K562 (cell line): ENCODE measurements around the gene MRTFB. TPM values are rescaled to one million over a fixed set of nuclear protein-coding genes. Genes with fewer than 3 reads are reported as not detected.

ENCODE experiments used
- ASH1L ChIP-seq: fragments of 450-650 bp; IDR thresholded peaks from 2 replicates; pipeline ENCODE4 v1.6.1; 2018; ENCODE audit warnings: borderline replicate concordance, mild to moderate bottlenecking, low read depth; ENCODE audit not compliant: partially characterized antibody
- BACH1 ChIP-seq: fragments of 200-800 bp; sonication (Bioruptor generic); IDR thresholded peaks from 2 replicates; pipeline ENCODE4 v1.6.1; 2016; ENCODE audit warnings: missing genetic modification characterization, missing compliant biosample characterization
- EGR1 ChIP-seq: fragments of 450-650 bp; conservative IDR thresholded peaks from 2 replicates; pipeline ENCODE4 v1.6.1; 2017; ENCODE audit warnings: mild to moderate bottlenecking
- GABPA ChIP-seq: fragments of 200-800 bp; sonication (Bioruptor generic); conservative IDR thresholded peaks from 2 replicates; pipeline ENCODE4 v1.6.1; 2016; ENCODE audit warnings: low read depth, missing genetic modification characterization, missing compliant biosample characterization
- HOXB6 ChIP-seq: fragments of 250-450 bp; sonication (Bioruptor Pico); IDR thresholded peaks from 2 replicates; pipeline ENCODE4 v1.5.1; 2022; ENCODE audit warnings: mild to moderate bottlenecking, borderline replicate concordance
- NFRKB ChIP-seq: fragments of 450-650 bp; IDR thresholded peaks from 2 replicates; pipeline ENCODE4 v1.6.1; 2016; ENCODE audit warnings: low read depth
- SMARCA4 ChIP-seq: fragments of 450-650 bp; IDR thresholded peaks from 2 replicates; pipeline ENCODE4 v1.6.1; 2016
- ZNF717 ChIP-seq: fragments of 250-450 bp; sonication (Bioruptor Pico); IDR thresholded peaks from 2 replicates; pipeline ENCODE4 v1.5.0; 2021
- polyA plus RNA-seq, 8 experiments: library from polyadenylated mRNA; depleted of rRNA in 4 of 8; stranded (reverse) in 5 of 8; unstranded in 3 of 8; fragments of >200 nt; fragmentation: Nextera tagmentation in 2 of 8; fragmentation: Illumina TruSeq in 1 of 8; extraction: Ambion mirVana in 2 of 8; extraction: Trizol in 1 of 8; gene quantifications; 2 replicates each; pipeline versions ENCODE4 v1.2.1 to v1.2.3, GENCODE V29; 2011 to 2014; ENCODE audit warnings: inconsistent platforms in 1 of 8, missing spikeins in 1 of 8
- total RNA-seq, 7 experiments: library from RNA; depleted of rRNA in 6 of 7; stranded (reverse); fragments of >200 nt in 6 of 7; fragmentation: Illumina TruSeq in 2 of 7; extraction: Trizol in 2 of 7; gene quantifications; 2 replicates each; pipeline versions ENCODE4 v1.2.1 to v1.2.3, GENCODE V29; 2011 to 2021; ENCODE audit warnings: low replicate concordance in 1 of 7
- TF ChIP-seq, protein P1 (sequence below), 2 experiments: fragments of 450-650 bp; formaldehyde crosslinking in 1 of 2; IDR thresholded peaks; 2 replicates each; pipeline versions ENCODE4 v1.4.0 to v1.6.1; 2014 to 2020; ENCODE audit warnings: mild to moderate bottlenecking in 2 of 2, borderline replicate concordance in 1 of 2, low read depth in 1 of 2
- TF ChIP-seq, protein P2 (sequence below): fragments of 150-350 bp; IDR thresholded peaks from 2 replicates; pipeline ENCODE4 v1.6.1; 2014; ENCODE audit warnings: low read depth, mild to moderate bottlenecking, low read length, borderline replicate concordance
- TF ChIP-seq, protein P3 (sequence below): fragments of 450-650 bp; IDR thresholded peaks from 2 replicates; pipeline ENCODE4 v1.6.1; 2016; ENCODE audit warnings: low read depth, mild to moderate bottlenecking, moderate library complexity
- TF ChIP-seq, protein P4 (sequence below): fragments of 450-650 bp; IDR thresholded peaks from 2 replicates; pipeline ENCODE4 v1.6.1; 2017; ENCODE audit warnings: antibody characterized with exemption, mild to moderate bottlenecking

Gene MRTFB
- total and polyA plus RNA-seq, 9 of the 15 experiments (the other 6 are each of a cell fraction or from before 2014, with no cell fraction given) = 2.2 to 12.7 (median 7.0) TPM

DNA sequence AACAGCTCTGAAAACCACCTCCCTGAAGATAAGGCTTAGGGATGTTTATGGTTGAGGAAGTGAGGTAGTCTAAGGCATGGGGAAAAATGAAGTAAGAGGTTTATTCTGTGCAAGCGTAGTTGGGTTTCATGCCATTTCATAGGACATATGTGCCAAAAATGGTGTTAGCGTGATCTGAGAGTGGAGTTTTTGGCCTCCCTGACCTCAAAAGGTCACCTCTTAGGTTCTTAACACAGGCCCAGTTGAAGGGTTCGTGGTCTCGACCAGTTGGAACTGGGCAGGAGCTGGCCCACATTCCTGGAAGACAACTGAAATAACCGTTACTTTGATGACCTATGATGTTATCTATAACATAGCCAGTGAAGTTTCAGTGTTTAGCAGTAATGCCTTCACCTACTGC, 57.0 kb downstream of the MRTFB start (continued):
- TF ChIP-seq, protein P1, sequence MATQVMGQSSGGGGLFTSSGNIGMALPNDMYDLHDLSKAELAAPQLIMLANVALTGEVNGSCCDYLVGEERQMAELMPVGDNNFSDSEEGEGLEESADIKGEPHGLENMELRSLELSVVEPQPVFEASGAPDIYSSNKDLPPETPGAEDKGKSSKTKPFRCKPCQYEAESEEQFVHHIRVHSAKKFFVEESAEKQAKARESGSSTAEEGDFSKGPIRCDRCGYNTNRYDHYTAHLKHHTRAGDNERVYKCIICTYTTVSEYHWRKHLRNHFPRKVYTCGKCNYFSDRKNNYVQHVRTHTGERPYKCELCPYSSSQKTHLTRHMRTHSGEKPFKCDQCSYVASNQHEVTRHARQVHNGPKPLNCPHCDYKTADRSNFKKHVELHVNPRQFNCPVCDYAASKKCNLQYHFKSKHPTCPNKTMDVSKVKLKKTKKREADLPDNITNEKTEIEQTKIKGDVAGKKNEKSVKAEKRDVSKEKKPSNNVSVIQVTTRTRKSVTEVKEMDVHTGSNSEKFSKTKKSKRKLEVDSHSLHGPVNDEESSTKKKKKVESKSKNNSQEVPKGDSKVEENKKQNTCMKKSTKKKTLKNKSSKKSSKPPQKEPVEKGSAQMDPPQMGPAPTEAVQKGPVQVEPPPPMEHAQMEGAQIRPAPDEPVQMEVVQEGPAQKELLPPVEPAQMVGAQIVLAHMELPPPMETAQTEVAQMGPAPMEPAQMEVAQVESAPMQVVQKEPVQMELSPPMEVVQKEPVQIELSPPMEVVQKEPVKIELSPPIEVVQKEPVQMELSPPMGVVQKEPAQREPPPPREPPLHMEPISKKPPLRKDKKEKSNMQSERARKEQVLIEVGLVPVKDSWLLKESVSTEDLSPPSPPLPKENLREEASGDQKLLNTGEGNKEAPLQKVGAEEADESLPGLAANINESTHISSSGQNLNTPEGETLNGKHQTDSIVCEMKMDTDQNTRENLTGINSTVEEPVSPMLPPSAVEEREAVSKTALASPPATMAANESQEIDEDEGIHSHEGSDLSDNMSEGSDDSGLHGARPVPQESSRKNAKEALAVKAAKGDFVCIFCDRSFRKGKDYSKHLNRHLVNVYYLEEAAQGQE (IDR thresholded peaks at IDR 0.05; ENCODE audit: borderline replicate concordance) = peak; percentile 96
- TF ChIP-seq, protein P1 (CRISPR knock-in tag; IDR thresholded peaks at IDR 0.05; ENCODE audit: low read depth) = no peak
- TF ChIP-seq GABPA (tag) = peak; percentile 23; the same call in 1 of the 2 replicates
- TF ChIP-seq, protein P2, sequence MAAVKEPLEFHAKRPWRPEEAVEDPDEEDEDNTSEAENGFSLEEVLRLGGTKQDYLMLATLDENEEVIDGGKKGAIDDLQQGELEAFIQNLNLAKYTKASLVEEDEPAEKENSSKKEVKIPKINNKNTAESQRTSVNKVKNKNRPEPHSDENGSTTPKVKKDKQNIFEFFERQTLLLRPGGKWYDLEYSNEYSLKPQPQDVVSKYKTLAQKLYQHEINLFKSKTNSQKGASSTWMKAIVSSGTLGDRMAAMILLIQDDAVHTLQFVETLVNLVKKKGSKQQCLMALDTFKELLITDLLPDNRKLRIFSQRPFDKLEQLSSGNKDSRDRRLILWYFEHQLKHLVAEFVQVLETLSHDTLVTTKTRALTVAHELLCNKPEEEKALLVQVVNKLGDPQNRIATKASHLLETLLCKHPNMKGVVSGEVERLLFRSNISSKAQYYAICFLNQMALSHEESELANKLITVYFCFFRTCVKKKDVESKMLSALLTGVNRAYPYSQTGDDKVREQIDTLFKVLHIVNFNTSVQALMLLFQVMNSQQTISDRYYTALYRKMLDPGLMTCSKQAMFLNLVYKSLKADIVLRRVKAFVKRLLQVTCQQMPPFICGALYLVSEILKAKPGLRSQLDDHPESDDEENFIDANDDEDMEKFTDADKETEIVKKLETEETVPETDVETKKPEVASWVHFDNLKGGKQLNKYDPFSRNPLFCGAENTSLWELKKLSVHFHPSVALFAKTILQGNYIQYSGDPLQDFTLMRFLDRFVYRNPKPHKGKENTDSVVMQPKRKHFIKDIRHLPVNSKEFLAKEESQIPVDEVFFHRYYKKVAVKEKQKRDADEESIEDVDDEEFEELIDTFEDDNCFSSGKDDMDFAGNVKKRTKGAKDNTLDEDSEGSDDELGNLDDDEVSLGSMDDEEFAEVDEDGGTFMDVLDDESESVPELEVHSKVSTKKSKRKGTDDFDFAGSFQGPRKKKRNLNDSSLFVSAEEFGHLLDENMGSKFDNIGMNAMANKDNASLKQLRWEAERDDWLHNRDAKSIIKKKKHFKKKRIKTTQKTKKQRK = no peak
- TF ChIP-seq, protein P3, sequence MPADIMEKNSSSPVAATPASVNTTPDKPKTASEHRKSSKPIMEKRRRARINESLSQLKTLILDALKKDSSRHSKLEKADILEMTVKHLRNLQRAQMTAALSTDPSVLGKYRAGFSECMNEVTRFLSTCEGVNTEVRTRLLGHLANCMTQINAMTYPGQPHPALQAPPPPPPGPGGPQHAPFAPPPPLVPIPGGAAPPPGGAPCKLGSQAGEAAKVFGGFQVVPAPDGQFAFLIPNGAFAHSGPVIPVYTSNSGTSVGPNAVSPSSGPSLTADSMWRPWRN = no peak
- peak; percentile 66 for TF ChIP-seq BACH1 (tag)
- TF ChIP-seq, protein P4, sequence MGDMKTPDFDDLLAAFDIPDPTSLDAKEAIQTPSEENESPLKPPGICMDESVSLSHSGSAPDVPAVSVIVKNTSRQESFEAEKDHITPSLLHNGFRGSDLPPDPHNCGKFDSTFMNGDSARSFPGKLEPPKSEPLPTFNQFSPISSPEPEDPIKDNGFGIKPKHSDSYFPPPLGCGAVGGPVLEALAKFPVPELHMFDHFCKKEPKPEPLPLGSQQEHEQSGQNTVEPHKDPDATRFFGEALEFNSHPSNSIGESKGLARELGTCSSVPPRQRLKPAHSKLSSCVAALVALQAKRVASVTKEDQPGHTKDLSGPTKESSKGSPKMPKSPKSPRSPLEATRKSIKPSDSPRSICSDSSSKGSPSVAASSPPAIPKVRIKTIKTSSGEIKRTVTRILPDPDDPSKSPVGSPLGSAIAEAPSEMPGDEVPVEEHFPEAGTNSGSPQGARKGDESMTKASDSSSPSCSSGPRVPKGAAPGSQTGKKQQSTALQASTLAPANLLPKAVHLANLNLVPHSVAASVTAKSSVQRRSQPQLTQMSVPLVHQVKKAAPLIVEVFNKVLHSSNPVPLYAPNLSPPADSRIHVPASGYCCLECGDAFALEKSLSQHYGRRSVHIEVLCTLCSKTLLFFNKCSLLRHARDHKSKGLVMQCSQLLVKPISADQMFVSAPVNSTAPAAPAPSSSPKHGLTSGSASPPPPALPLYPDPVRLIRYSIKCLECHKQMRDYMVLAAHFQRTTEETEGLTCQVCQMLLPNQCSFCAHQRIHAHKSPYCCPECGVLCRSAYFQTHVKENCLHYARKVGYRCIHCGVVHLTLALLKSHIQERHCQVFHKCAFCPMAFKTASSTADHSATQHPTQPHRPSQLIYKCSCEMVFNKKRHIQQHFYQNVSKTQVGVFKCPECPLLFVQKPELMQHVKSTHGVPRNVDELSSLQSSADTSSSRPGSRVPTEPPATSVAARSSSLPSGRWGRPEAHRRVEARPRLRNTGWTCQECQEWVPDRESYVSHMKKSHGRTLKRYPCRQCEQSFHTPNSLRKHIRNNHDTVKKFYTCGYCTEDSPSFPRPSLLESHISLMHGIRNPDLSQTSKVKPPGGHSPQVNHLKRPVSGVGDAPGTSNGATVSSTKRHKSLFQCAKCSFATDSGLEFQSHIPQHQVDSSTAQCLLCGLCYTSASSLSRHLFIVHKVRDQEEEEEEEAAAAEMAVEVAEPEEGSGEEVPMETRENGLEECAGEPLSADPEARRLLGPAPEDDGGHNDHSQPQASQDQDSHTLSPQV = peak; percentile 44; the same call in 1 of the 2 replicates
- TF ChIP-seq ZNF717 (CRISPR knock-in tag) = no peak
- no peak for TF ChIP-seq EGR1
- TF ChIP-seq HOXB6 (CRISPR knock-in tag) = no peak
- TF ChIP-seq SMARCA4 = peak; percentile 67
- peak; percentile 51; the same call in 1 of the 2 replicates for TF ChIP-seq NFRKB
- TF ChIP-seq ASH1L = no peak
